Stimulated activated CD8-positive, alpha-beta memory T cell treated with anti-CD3 and anti-CD28 coated beads, Interleukin-12 subunit alpha, Interleukin-12 subunit beta, amount 100 ng/mL, for 24 hours (primary cell): Measurements from ENCODE around the gene FCAMR.

Experiments
- DNase-seq: peaks from one replicate; pipeline ENCODE4 v3.0.0-alpha.2; 2020; ENCODE audit errors: extremely low read depth

The FCAMR gene, protein sequence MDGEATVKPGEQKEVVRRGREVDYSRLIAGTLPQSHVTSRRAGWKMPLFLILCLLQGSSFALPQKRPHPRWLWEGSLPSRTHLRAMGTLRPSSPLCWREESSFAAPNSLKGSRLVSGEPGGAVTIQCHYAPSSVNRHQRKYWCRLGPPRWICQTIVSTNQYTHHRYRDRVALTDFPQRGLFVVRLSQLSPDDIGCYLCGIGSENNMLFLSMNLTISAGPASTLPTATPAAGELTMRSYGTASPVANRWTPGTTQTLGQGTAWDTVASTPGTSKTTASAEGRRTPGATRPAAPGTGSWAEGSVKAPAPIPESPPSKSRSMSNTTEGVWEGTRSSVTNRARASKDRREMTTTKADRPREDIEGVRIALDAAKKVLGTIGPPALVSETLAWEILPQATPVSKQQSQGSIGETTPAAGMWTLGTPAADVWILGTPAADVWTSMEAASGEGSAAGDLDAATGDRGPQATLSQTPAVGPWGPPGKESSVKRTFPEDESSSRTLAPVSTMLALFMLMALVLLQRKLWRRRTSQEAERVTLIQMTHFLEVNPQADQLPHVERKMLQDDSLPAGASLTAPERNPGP

DNA sequence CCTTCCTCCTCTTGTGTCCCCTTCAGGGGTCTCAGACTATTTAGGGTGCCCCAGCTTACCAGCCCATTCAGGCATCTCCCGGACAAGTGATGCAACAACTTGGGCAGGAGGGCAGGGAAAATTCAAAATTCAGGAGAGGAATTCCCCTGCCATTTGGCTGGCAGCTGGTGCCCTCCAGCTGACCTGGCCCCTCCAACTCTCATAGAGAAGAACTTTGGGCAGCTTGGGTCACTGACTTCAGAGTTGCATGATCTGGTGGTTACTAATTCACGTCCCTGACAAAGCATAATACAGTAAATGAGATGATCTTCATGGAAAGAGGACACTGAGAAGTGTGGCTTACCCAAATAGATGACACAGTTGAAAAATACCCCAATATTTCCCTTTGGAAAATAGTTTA lies at the start of gene FCAMR:
TSS of gene FCAMR (minus strand) at position 15 of the 400 bp plus-strand sequence. CDS start 335 bp downstream, outside the sequence.
- no peak for DNase-seq

DNA sequence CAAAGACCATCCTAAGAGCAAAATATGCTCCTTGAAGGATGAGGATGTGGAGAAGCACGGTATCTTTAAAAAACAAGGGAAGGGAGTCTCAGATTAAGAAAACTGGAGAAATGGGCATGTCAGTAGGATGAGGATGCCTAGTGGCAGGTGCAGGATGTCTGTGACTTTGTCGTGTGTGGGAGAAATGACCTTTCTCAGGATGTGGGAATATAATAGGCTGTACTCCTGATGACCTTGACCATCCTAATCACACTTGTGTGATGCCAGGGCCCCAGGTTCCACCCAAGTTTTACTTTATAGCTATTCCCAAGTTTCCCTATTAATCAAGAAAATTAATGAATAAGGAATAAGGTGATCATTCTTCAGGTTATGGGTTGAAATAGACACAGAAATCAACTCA lies 49.4 kb upstream of the FCAMR start:
- no peak for DNase-seq

DNA sequence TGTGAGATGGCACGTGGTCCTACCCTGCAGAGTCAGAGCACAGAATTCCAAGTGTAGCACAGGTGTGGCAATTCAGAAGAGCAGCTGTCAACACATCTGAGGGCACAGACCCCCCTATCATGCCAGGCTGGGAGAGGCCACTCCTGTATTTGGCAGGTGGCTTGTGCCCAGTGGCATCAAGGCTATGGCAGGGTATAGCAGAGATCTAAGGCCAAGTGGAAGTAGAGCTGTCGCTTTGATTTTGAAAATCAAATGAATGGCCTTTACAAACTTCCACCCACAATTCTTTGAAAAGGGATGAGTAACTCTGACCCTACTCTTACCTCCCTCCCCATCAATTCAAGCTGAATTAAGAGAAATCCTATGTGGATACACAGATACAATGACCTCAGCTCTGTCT lies 48.9 kb upstream of the FCAMR start:
- DNase-seq: no peak

DNA sequence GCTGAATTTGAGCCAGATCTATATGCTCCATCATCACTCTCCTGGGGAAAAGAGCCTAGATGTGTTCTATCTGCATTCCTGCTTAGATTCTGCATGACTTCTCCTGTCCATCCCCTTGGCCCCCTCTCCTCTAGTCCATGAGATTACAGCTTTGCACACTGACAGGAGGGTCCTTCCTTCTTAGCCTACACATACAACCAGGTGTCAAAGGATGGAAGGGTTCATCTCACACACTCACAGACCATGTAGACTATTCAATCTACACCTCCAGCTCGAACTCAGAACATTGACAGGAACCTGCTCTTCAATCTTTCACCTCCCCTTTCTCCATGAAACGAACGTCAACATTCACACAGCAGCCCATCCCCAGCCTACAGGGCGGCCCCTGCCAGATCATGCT lies 48.4 kb upstream of the FCAMR start:
- no peak for DNase-seq

DNA sequence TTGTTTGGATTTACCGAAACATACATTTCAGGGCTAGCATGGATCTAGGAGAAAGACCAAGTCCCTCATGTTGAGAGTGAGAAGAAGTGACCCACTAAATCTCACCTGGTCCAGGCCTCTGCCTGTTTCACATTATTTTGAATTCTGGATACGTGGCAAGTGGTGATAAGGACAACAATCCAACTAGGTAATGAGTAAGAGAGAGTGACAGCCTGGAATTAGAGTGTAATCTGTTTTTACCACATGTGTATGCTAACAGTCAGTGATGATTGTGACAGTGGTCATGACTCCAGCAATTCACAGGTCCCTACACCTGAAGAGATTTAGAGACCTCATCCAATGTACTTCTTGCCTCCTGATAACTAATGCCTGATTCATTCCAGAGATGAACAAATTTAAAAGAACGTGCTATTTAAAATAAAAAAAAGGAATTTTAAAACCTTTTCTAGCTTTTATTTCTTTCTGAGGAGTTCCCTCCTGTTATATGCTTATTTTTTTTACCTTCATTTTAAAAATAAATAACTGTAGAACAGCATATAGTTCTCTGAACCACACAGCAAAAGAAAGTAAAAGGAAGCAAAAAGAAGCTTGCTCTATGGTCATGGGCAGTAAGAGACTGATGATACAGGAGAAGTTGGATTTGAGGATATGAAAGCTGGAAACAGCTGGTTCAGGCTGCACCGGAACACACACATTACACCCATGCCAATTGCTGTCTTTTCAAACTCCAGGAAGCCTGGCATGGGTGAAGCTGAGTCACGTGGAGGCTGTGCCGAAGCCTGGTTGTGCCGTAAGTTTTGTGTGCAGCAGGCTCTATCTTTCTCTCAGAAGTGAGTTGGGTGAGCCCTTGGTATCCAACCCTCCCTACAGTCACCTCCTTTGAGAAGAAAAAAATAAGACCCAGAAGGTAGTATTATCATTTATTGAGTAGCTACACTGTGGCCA lies 47.6 kb upstream of the FCAMR start:
- DNase-seq: no peak

DNA sequence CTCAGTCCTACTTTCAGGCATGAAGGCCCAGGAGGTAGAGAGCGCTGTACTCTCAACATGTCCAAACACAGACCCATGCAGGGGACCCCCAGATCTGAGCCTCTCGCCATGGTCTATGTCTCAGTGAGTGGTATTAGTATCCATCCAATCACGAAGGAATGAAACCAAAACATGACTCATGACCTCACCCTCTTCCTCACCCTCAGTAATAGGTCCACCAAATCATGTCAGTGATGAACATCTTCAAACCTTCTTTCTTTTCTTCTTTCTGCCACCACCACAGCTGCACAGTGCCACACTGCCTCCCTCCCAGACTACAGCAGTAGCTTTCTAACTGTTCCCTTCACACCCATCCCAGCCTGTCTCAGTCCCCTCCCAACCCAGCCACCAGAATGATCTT lies 45.5 kb upstream of the FCAMR start:
- no peak for DNase-seq

DNA sequence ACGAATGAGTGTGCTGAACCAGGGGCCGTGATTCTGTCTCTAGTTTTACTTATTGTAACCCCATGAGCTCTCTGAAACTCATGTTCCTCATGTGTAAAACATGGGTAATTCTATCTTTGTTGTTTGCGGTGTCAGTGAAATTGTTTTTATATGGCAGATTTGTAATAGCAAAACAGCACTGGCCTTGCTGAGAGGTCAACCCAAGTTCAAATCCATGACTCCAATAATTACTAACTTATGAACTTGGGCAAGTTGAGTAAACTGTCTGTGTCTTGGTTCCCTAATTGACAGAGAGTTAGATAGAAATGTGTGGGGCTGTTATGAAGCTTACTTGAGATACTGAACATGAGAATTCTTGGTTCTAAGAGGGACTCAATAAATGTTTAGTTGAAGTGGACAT lies 44.5 kb upstream of the FCAMR start:
- no peak for DNase-seq

DNA sequence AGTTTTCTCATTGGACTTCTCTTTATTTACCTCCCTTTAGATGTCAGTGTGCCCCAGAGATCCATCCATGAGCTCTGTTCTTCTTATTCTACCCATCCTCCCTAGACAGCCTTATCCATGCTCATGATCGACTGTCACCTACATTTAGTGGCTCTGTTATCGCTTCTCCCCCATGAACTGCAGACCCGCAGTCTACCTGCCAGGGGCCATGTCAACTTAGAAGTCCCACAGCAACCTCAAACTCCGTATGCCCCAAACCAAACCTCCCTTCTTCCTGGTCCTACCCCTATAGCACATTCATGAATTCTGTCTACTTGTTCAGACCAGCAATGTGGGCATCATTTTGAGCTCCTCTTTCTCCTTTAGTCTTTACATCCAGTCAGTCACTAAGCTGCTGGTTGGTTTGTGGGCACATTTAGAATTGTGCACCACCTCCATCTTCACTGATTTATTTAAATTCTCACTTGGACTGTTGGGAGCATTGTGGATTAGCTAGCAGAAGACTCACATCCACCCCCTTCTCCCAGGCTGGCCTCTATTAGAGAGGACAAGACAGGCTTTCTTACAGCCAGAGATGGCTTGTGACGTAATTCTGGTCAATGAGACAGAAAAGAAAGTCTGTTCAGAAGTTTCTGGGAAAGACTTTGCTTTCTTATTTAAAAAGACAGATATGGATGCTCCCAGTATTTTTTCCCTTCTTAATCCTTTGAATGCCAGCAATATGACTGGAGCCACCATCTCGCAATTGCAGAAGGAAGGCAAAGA lies 43.2 kb upstream of the FCAMR start:
- DNase-seq: no peak

DNA sequence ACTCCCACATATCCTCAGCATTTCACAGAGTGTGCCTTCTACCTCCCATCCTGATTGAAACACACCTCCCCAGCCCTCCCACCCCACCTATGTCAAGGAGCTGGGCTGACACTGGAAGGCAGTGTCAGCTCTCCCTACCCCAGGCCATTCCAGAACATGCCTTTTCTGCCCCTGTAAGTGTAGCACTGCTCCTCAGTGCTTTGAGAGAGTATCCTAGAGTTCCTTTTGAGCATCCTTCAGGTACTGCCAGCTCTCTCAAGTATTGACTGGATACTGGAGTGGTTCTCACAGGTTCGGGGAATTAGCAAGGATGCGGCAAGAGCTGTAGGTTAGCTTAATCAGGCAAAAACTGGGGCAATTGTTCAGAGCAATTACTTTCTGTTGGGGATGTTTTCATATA lies 40.5 kb upstream of the FCAMR start:
- DNase-seq: no peak

DNA sequence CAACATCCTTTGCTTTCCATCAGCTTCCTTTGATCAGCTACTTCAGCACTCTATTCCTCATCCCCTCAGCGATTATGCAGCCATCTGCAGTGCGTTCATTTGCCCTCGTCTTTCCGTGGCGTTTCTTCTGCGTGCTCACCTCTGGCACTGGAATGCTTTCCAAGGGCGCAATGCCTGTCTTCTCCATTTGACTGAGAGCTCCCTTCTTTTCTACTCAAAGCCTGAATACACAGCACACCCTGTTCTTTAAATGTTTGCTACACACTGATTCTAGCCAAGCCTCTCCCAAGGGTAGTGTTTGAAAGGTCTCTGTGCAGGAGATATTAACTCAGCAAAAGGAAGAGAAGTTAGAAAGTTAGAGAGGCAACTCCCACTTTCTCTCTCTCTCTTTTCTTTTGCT lies 39.7 kb upstream of the FCAMR start:
- DNase-seq: no peak

DNA sequence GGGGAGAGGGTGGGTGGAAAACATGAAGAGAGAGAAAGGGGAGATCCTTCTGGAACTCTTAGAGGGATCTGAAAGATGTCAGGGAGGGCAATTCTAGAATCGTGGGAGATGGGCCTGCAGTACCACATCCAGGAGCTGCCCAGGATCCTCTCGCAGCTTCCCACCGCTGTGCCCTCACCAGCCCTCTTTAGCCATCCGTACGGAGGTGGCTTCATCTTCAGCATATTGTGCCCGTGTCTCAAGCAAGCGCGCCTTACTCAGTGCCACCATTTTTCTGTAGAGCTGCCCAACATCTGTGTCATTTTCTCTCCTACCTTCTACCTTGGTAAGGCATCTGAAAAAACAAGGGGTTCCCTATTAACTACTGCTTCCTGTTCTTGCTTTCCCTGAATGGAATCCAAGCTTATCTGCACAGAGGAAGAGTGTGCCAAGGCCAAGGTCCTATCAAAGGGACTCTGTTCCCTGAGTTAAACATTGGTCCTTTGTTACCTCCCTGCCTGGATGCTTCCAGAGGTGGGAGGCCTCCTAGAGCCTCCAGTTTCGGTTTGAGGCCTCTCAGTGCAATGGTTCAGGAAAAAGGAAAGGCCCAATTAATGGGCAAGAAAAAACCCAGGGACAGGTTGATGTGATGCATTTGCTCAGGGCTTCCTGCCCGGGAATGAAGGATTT lies 39.1 kb upstream of the FCAMR start:
- no peak for DNase-seq

DNA sequence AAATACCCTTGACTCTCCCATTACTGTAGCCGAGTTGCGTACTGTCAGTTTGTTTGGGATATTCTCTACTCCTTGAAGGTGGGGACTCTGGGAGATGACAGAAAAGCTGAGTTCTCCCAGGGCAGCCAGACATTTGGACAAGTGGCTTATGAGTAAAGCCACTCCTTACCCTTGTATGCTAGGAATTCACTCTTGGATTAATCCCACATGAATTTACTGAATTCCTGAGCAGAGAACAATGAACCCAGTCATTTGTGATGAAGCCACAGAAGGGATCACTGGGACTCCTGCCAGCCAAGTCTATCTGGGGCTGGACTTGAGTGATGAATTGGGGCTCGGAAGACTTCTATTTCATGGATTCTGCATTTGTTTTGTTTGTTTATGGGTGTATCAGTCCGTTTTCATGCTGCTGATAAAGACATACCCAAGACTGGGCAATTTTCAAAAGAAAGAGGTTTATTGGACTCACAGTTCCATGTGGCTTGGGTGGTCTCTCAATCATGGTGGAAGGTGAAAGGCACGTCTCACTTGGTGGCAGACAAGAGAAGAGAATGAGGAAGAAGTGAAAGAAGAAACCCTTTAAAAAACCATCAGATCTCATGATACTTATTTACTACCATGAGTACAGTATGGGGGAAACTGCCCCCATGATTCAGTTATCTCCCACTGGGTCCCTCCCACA lies 37.2 kb upstream of the FCAMR start:
- DNase-seq: no peak

DNA sequence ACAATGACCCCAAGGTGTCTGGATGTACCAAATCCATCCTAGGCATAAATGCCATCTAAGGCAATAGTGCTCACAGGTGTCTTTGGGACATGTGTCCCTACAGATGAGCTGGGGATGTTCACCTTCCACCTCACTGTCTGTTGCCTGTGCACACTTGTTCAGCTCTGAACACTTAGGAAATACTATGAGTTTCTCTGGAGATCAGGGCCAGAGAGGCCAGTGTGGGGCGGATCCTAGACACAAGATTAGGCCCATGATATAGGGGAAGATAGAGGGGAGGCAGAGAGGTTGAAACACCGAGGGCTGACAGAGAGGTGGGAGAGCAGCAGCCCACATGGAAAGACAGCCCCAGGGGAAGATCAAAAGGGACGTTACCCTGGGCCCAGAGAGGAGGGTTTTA lies 36.7 kb upstream of the FCAMR start:
- no peak for DNase-seq

DNA sequence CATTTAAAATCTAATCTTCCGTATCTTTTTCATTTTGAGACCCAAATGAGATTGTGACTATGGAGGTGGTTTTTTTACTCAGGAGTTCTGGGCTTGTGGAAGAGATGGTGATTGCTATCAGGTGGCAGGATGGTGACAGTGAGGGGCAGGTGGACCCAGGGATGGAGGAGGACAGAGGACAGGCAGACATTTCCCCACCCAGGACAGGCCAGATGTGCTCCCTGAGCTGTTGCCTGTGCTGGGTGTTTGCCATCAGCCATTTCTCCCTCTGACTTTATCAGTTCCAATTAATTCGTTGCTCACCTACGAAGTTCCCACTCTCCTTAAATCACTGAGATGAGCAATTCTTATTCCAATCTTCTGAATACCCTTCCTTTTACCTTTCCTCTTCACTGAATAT lies 35.8 kb upstream of the FCAMR start:
- no peak for DNase-seq

DNA sequence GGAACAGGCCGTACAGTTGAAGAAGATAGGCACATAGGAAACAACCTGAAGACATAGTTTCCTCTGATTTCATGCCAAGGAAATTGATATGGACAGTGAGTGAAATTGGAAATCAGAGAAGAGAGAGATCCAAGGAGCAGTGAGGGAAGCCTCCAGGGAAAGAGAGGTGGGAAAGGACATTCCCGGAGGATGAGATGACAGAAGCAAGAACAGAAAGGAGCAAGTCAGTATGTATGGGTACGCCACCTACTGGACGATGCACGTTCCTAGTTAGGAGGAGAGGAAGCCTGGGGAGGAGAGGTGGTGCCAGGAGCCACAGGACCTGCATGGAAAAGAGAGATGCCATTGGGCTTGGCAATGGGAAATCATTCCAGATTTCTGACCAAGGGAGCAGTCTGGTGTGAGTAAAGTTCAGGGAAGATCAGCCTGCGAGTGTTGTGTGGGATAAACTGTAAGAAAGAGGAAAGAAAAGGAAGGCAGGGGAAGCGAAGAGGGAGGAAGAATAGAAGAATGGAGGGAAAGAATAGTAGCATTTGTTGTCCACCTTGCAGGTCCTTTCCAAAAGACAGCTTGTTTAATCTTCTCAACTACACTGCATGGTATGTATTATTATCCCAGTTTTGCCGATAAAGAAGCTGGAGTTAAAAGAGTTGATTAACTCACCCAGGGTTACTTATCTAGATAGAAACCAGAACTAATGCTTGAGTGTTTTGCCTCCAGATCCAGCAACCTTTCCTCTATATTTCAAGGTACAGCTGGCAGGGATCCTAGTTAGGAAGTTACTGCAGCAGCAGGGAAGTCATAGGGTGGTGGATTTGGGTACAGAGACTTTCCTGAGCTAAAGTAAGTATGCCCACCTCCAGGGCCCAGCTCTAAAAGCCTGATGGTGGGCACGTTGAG lies 34.9 kb upstream of the FCAMR start:
- DNase-seq: no peak

DNA sequence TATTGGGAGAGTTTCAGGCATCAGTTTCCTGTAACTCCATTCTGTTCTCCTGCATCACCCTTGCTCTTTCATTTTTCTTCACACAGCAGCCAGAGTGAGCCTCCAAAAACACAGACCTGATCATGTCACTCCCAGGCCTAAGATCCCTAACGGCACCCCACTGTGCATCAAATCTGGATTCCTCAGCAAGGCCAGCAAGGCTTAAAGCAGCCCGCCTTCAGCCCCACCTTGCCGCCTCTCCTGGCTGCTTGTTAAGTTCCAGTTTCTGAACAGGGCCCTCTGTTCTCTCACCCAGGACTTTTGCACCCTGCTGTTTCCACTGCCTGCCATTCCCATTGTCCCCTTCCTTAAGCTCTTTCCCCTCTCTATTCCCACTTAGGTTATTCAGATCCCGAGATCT lies 33.0 kb upstream of the FCAMR start:
- DNase-seq: no peak

DNA sequence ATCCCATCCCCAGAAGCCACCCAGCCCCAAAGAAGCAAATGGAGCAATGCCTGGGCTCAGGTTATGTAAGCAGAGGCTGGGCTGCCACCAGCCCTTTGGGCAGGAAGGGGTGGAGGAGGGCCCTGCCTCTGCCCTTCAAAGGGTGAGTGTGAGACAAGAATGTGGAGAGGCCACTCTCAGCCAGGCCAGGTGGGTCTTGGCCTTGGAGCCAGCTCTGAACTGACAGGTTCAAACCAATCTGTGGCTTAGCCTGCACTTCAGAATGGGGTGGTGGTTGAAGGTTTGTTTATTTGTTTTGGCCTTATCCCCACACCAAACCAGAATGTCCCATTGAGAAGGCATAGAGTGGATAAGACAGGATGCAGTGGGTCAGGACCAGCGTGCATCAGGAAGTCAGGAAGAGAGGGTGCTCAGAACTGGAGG lies 32.5 kb upstream of the FCAMR start:
- DNase-seq: no peak

DNA sequence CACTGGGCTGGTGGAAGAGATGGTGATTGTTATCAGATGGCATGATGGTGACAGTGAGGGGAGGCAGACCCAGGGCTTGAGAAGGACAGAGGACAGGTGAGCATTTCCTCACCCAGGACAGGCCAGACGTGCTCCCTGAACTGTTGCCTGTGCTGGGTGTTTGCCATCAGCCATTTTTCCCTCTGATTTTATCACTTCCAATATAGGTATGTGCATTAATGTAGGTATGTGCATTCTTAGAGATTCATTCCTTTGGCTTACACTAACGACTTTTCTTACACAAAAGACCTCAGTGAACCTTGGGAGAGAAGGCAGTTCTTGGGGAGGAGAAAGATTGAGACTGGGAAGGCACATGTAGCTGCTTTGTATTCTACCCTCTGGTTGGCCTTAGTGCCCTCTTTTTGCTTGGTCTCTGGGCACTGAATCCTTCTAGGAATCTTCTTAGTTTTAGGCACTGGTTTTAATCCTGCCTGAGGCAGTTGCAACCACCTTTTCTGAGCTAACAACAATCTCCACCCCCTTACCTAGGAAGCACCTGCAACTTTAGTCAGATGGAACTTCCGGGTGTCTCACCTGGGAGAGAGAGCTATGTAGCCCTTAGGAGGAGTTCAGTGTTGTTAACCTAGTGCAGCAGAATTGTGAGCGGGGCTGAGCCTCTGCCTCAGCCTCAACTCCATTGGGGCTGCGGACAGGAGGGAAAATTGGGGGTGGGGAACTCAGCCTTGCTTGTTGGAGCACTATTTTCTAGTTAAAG lies 31.4 kb upstream of the FCAMR start:
- no peak for DNase-seq
